C4-2B (cell line): ENCODE results near the gene ABHD17A.
"Not testable (repeated sequence)": the region's sequence is repeated elsewhere in the genome, so short reads cannot be mapped to it uniquely, and the experiment has no call there.

Experiments
- H3K27ac ChIP-seq: fragments of 450-650 bp; 2 replicates; pipeline ENCODE4 v1.5.1; 2017
- ZFX ChIP-seq: fragments of 450-650 bp; IDR thresholded peaks from 2 replicates; pipeline ENCODE4 v1.6.1; 2017
- TF ChIP-seq, protein P1 (sequence below): fragments of 450-650 bp; conservative IDR thresholded peaks from 2 replicates; pipeline ENCODE4 v1.5.1; 2017; ENCODE audit warnings: mild to moderate bottlenecking

ABHD17A gene

GRCh38 chr19:1904860-1905109, 19.5 kb upstream of the ABHD17A start:
- no peak for TF ChIP-seq ZFX
- TF ChIP-seq, protein P1, sequence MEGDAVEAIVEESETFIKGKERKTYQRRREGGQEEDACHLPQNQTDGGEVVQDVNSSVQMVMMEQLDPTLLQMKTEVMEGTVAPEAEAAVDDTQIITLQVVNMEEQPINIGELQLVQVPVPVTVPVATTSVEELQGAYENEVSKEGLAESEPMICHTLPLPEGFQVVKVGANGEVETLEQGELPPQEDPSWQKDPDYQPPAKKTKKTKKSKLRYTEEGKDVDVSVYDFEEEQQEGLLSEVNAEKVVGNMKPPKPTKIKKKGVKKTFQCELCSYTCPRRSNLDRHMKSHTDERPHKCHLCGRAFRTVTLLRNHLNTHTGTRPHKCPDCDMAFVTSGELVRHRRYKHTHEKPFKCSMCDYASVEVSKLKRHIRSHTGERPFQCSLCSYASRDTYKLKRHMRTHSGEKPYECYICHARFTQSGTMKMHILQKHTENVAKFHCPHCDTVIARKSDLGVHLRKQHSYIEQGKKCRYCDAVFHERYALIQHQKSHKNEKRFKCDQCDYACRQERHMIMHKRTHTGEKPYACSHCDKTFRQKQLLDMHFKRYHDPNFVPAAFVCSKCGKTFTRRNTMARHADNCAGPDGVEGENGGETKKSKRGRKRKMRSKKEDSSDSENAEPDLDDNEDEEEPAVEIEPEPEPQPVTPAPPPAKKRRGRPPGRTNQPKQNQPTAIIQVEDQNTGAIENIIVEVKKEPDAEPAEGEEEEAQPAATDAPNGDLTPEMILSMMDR, result no peak
- peak overlapping the region; percentile 93 for H3K27ac ChIP-seq

DNA sequence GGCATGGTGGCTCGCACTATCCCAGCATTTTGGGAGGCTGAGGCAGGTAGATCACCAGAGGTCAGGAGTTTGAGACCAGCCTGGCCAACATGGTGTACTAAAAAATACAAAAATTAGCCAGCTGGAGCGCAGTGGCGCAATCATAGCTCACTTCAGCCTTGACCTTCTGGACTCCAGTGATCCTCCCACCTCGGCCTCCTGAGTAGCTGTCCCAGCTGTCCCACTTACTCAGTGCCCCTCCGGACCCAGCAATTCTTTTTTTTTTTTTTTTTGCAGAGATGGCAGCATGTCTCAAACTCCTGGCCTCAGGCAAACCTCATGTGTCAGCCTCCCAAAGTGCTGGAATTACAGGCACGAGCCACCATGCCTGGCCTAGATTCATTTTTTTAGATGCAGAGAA, 17.6 kb upstream of the ABHD17A start:
- H3K27ac ChIP-seq, result no peak overlapping the region
- TF ChIP-seq, protein P1, result no peak
- TF ChIP-seq ZFX, result no peak

- no peak overlapping the region for H3K27ac ChIP-seq
- TF ChIP-seq, protein P1, result no peak
- TF ChIP-seq ZFX, result no peak
These were observed 16.7 kb upstream of the ABHD17A start for GRCh38 chr19:1901940-1902404.

GRCh38 chr19:1896508-1896907, 11.2 kb upstream of the ABHD17A start:
- no peak overlapping the region for H3K27ac ChIP-seq

DNA sequence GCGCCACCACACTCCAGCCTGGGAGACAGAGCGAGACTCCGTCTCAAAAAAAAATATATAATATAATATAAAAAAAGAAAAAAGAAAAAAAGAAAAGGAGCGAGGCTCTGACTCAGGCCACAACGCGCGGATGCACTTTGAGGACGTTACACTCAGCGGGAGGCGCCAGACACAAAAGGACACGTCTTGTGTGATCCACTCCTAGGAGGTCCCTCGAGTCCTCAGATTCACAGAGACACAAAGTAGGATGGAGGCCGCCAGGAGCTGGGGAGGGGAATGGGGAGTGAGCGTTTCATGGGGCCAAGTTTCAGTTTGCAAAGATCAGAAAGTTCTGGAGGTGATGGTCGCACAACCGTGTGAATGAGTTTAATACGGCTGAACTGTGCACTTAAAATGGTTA, 8.5 kb upstream of the ABHD17A start:
- TF ChIP-seq, protein P1, result no peak
- TF ChIP-seq ZFX, result no peak
- H3K27ac ChIP-seq, result no peak overlapping the region

More at GRCh38 chr19:1896508-1896907, 11.2 kb upstream of the ABHD17A start:
- no peak for TF ChIP-seq ZFX
- TF ChIP-seq, protein P1, result no peak

- H3K27ac ChIP-seq, result no peak overlapping the region
- TF ChIP-seq ZFX, result no peak
- TF ChIP-seq, protein P1, result no peak
These were observed 4.6 kb upstream of the ABHD17A start for GRCh38 chr19:1889907-1890306.

DNA sequence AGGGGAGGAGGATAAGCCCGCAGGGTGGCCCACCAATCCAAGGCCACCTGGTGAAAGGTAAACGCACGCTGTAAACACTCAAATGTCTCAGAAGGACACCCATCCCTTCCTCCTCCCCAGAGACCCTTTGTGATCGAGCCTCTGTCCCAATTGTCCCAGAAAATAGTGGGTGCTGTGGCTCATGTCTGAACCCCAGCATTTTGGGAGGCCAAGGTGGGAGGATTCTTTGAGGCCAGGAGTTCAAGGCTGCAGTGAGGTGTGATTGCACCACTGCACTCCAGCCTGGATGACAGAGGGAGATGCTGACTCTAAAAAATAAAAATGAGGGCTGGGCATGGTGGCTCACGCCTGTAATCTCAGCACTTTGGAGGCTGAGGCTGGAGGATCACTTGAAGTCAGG, 3.1 kb upstream of the ABHD17A start:
- no peak overlapping the region for H3K27ac ChIP-seq
- TF ChIP-seq, protein P1, result no peak
- no peak for TF ChIP-seq ZFX

DNA sequence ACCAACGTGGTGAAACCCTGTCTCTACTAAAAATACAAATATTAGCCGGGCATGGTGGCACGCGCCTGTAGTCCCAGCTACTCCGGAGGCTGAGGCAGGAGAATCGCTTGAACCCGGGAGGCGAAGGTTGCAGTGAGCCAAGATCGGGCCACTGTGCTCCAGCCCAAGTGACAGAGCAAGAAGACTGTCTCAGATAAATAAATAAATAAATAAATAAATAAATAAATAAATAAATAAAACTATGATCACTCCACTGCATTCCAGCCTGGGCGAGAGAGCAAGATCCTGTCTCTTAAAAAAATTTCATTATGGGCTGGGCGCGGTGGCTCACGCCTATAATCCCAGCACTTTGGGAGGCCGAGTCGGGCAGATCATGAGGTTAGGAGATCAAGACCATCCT, 1.1 kb upstream of the ABHD17A start:
- H3K27ac ChIP-seq, result not testable (repeated sequence)
